PC-9 (cell line): ENCODE measurements around the gene PSMB5.

ENCODE experiments used
- EZH2 ChIP-seq: fragments of 200-600 bp; sonication (generic); IDR thresholded peaks from 2 replicates; pipeline ENCODE4 v1.8.0; 2017; ENCODE audit warnings: antibody characterized with exemption, low read depth
- TF ChIP-seq, protein P1 (sequence below): fragments of 200-600 bp; sonication (generic); conservative IDR thresholded peaks from 2 replicates; pipeline ENCODE4 v1.6.1; 2017; ENCODE audit warnings: mixed run types, antibody characterized with exemption, mild to moderate bottlenecking, moderate library complexity

- TF ChIP-seq, protein P1, sequence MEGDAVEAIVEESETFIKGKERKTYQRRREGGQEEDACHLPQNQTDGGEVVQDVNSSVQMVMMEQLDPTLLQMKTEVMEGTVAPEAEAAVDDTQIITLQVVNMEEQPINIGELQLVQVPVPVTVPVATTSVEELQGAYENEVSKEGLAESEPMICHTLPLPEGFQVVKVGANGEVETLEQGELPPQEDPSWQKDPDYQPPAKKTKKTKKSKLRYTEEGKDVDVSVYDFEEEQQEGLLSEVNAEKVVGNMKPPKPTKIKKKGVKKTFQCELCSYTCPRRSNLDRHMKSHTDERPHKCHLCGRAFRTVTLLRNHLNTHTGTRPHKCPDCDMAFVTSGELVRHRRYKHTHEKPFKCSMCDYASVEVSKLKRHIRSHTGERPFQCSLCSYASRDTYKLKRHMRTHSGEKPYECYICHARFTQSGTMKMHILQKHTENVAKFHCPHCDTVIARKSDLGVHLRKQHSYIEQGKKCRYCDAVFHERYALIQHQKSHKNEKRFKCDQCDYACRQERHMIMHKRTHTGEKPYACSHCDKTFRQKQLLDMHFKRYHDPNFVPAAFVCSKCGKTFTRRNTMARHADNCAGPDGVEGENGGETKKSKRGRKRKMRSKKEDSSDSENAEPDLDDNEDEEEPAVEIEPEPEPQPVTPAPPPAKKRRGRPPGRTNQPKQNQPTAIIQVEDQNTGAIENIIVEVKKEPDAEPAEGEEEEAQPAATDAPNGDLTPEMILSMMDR: no peak
- TF ChIP-seq EZH2: no peak
Observed at GRCh38 chr14:23071921-23072539, 37.3 kb upstream of the PSMB5 start.
